Sigmoid colon (tissue), 3 donors: ENCODE results near the gene COL5A1.

Experiments
- CTCF ChIP-seq, 4 experiments: fragments of 450-650 bp in 3 of 4; fragments of 200-600 bp in 1 of 4; IDR thresholded peaks; one replicate each; pipeline ENCODE4 v1.5.1; 2016 to 2019; ENCODE audit warnings: antibody characterized with exemption in 4 of 4, mild to moderate bottlenecking in 3 of 4, moderate library complexity in 2 of 4
- POLR2A ChIP-seq, 2 donors: fragments of 450-650 bp; IDR thresholded peaks; one replicate each; pipeline ENCODE4 v1.6.1; 2016; ENCODE audit warnings: antibody characterized with exemption in 2 of 2, mild to moderate bottlenecking in 2 of 2, moderate library complexity in 2 of 2

- TF ChIP-seq CTCF (IDR thresholded peaks at IDR 0.05) (no peak), POLR2A (IDR thresholded peaks at IDR 0.05) (no peak)
These were observed 62.9 kb downstream of the COL5A1 start for GRCh38 chr9:134704498-134704897.
